SK-N-DZ (cell line): ENCODE measurements around the gene DAPK1.

Experiments used
- DNase-seq: peaks from one replicate; pipeline ENCODE4 v3.0.0-alpha.2; 2015; ENCODE audit warnings: low spot score

DAPK1 gene

GRCh38 chr9:87567983-87568382, 70.3 kb downstream of the DAPK1 start:
- no peak for DNase-seq

GRCh38 chr9:87568401-87568800, 70.7 kb downstream of the DAPK1 start:
- DNase-seq: no peak

GRCh38 chr9:87569008-87569509, 71.4 kb downstream of the DAPK1 start:
- DNase-seq: peak; percentile 81

GRCh38 chr9:87569518-87569917, 71.9 kb downstream of the DAPK1 start:
- DNase-seq: peak; percentile 10

- no peak for DNase-seq
These were observed 72.6 kb downstream of the DAPK1 start for GRCh38 chr9:87570000-87570908.

GRCh38 chr9:87572719-87573118, 75.1 kb downstream of the DAPK1 start:
- no peak for DNase-seq

- no peak for DNase-seq
These were observed 76.2 kb downstream of the DAPK1 start for GRCh38 chr9:87573841-87574342.

- no peak for DNase-seq
These were observed 80.1 kb downstream of the DAPK1 start for GRCh38 chr9:87577746-87578145.

GRCh38 chr9:87578625-87579024, 81.0 kb downstream of the DAPK1 start:
- no peak for DNase-seq

GRCh38 chr9:87579781-87580541, 82.3 kb downstream of the DAPK1 start:
- no peak for DNase-seq

- DNase-seq: no peak
These were observed 83.3 kb downstream of the DAPK1 start for GRCh38 chr9:87580941-87581438.

GRCh38 chr9:87581513-87581912, 83.8 kb downstream of the DAPK1 start:
- DNase-seq: no peak

- no peak for DNase-seq
These were observed 84.4 kb downstream of the DAPK1 start for GRCh38 chr9:87581949-87582637.

GRCh38 chr9:87584326-87584725, 86.7 kb downstream of the DAPK1 start:
- no peak for DNase-seq

GRCh38 chr9:87585123-87585855, 87.6 kb downstream of the DAPK1 start:
- DNase-seq: no peak

GRCh38 chr9:87586731-87587355, 89.2 kb downstream of the DAPK1 start:
- no peak for DNase-seq

- no peak for DNase-seq
These were observed 89.7 kb downstream of the DAPK1 start for GRCh38 chr9:87587356-87587745.

- DNase-seq: no peak
These were observed 90.2 kb downstream of the DAPK1 start for GRCh38 chr9:87587864-87588263.

GRCh38 chr9:87588339-87588738, 90.7 kb downstream of the DAPK1 start:
- DNase-seq: no peak

- no peak for DNase-seq
These were observed 93.3 kb downstream of the DAPK1 start for GRCh38 chr9:87590996-87591395.
